ENCODE measurements around the gene RIC3.
"Not testable (repeated sequence)": the region's sequence is repeated elsewhere in the genome, so short reads cannot be mapped to it uniquely, and the experiment has no call there.

Gene RIC3

GRCh38 chr11:8190431-8190830, 21.6 kb upstream of the RIC3 start:
- DNase-seq (ENCODE audit: low spot score) (no peak), FAIRE-seq (no peak)

GRCh38 chr11:8186429-8186828, 17.6 kb upstream of the RIC3 start:
- DNase-seq (ENCODE audit: low spot score) (no peak), FAIRE-seq (no peak)

GRCh38 chr11:8183111-8183510, 14.3 kb upstream of the RIC3 start:
- no peak for DNase-seq (ENCODE audit: low spot score)
- FAIRE-seq = no peak

- no peak for DNase-seq (ENCODE audit: low spot score)
- no peak for FAIRE-seq
These were observed 11.6 kb upstream of the RIC3 start for GRCh38 chr11:8180469-8180868.

GRCh38 chr11:8178297-8178696, 9.5 kb upstream of the RIC3 start:
- FAIRE-seq (no peak), DNase-seq (ENCODE audit: low spot score) (no peak)

GRCh38 chr11:8177136-8177535, 8.3 kb upstream of the RIC3 start:
- FAIRE-seq (no peak), DNase-seq (ENCODE audit: low spot score) (no peak)

- DNase-seq (ENCODE audit: low spot score) (no peak), FAIRE-seq (no peak)
These were observed 1.0 kb downstream of the RIC3 start for GRCh38 chr11:8167796-8168195.

GRCh38 chr11:8164746-8165145, 4.1 kb downstream of the RIC3 start:
- FAIRE-seq (no peak), DNase-seq (ENCODE audit: low spot score) (no peak)

GRCh38 chr11:8161627-8162304, 7.1 kb downstream of the RIC3 start:
- FAIRE-seq; DNase-seq (ENCODE audit: low spot score): not testable (repeated sequence)

GRCh38 chr11:8156877-8157276, 11.9 kb downstream of the RIC3 start:
- FAIRE-seq (no peak), DNase-seq (ENCODE audit: low spot score) (no peak)

- DNase-seq (ENCODE audit: low spot score) = no peak
These were observed 19.1 kb downstream of the RIC3 start for GRCh38 chr11:8149726-8150125.

GRCh38 chr11:8138526-8138925, 30.3 kb downstream of the RIC3 start:
- FAIRE-seq = no peak
- DNase-seq (ENCODE audit: low spot score) = no peak

More at GRCh38 chr11:8149726-8150125, 19.1 kb downstream of the RIC3 start:
- FAIRE-seq = no peak

GRCh38 chr11:8127447-8127846, 41.4 kb downstream of the RIC3 start:
- no peak for FAIRE-seq
- DNase-seq (ENCODE audit: low spot score) = no peak

GRCh38 chr11:8126649-8127289, 42.1 kb downstream of the RIC3 start:
- FAIRE-seq = no peak
- DNase-seq (ENCODE audit: low spot score) = no peak

- no peak for FAIRE-seq
- DNase-seq (ENCODE audit: low spot score) = no peak
These were observed 46.6 kb downstream of the RIC3 start for GRCh38 chr11:8122173-8122764.

- DNase-seq (ENCODE audit: low spot score) (no peak), FAIRE-seq (no peak)
These were observed 57.2 kb downstream of the RIC3 start for GRCh38 chr11:8111636-8112035.

GRCh38 chr11:8110396-8110795, 58.4 kb downstream of the RIC3 start:
- DNase-seq (ENCODE audit: low spot score) (no peak), FAIRE-seq (no peak)

GRCh38 chr11:8109675-8110074, 59.1 kb downstream of the RIC3 start:
- no peak for DNase-seq (ENCODE audit: low spot score)
- no peak for FAIRE-seq

- DNase-seq (ENCODE audit: low spot score) (no peak), FAIRE-seq (no peak)
These were observed 60.4 kb downstream of the RIC3 start for GRCh38 chr11:8108421-8108820.

- DNase-seq (ENCODE audit: low spot score) = no peak
- FAIRE-seq = no peak
These were observed 61.2 kb downstream of the RIC3 start for GRCh38 chr11:8107642-8108041.

- FAIRE-seq = no peak
These were observed 62.1 kb downstream of the RIC3 start for GRCh38 chr11:8106679-8107078.

GRCh38 chr11:8105666-8106065, 63.2 kb downstream of the RIC3 start:
- FAIRE-seq (no peak), DNase-seq (ENCODE audit: low spot score) (no peak)

More at GRCh38 chr11:8106679-8107078, 62.1 kb downstream of the RIC3 start:
- no peak for DNase-seq (ENCODE audit: low spot score)

- no peak for FAIRE-seq
- no peak for DNase-seq (ENCODE audit: low spot score)
These were observed 63.7 kb downstream of the RIC3 start for GRCh38 chr11:8105133-8105532.
